DOHH2 (cell line): ENCODE results near the gene CDK5R1.

Experiments used
- CTCF ChIP-seq: fragments of 200-600 bp; sonication (generic); IDR thresholded peaks from one replicate; pipeline ENCODE4 v1.5.1; 2014; ENCODE audit warnings: antibody characterized with exemption, mild to moderate bottlenecking, low read depth, low read length; ENCODE audit not compliant: poor library complexity, severe bottlenecking
- EZH2phosphoT487 ChIP-seq: fragments of 200-600 bp; sonication (generic); IDR thresholded peaks from 2 replicates; pipeline ENCODE4 v1.6.1; 2017; ENCODE audit warnings: borderline replicate concordance, mild to moderate bottlenecking, antibody characterized with exemption, low read length, moderate library complexity, mixed read lengths

DNA sequence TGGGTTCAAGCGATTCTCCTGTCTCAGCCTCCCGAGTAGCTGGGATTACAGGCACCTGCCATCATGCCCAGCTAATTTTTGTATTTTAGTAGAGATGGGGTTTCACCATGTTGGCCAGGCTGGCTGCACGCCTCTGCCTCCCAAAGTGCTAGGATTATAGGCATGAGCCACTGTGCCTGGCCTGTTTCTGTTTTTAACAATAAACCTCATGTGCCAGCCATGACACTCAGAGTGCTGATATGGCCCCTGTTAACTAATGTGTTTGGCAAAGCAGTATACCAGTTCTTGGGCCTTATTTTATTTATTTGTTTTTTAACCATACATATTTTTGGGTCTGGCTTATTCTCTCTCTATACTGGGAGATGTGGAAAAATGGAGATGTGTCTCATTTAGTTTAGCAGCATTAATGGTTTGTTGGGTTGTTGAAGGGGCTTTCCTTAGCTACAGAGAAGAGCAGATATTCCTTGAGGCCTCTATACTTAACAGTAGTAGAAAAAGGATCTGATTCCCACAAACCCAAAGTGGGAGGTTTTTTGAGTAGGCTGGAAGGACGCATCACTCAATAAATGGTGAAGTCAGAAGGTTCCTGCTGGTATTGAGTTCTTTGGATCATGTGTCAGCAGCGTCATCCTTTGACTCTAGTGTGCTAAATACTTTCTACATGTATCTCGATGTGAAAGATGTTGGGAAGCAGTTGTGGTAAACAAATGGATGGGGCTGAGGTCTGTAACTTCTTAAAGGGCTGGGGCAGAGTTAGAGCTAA lies 16.2 kb upstream of the CDK5R1 start:
- TF ChIP-seq CTCF: no peak
- TF ChIP-seq EZH2phosphoT487: no peak
